ENCODE results near the gene PSD.

Gene PSD

DNA sequence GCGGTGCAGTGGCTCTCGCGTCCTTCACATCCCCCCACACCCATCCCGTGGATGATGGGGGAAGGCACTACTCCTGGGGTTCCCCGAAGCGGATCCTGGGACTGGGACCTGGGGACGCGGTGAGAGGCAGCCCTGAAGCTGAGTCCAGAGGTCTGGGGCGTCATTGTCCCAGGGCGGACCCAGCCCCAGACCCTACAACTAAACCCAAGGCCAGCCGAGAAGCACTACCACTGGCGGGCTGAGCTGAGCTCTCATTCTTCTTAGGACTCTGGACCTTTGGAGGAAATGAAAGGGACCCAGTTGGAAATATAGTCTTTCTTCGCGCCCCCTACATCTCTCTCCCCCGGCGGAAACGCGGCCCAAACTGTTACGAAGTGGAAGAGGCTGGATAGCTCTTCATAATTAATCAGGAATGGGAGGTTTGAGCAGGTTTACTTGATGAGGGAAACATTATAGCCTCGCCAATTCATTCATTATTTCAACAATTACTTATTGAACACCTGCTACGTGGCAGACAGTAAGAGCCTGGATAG lies 1.7 kb upstream of the PSD start (continued):
- no peak for TF ChIP-seq SCRT1 (tag by site-specific recombination; IDR thresholded peaks at IDR 0.05; ENCODE audit: borderline replicate concordance)
- no peak for TF ChIP-seq ZNF623 (tag by site-specific recombination; IDR thresholded peaks at IDR 0.05)
- TF ChIP-seq, protein P1, sequence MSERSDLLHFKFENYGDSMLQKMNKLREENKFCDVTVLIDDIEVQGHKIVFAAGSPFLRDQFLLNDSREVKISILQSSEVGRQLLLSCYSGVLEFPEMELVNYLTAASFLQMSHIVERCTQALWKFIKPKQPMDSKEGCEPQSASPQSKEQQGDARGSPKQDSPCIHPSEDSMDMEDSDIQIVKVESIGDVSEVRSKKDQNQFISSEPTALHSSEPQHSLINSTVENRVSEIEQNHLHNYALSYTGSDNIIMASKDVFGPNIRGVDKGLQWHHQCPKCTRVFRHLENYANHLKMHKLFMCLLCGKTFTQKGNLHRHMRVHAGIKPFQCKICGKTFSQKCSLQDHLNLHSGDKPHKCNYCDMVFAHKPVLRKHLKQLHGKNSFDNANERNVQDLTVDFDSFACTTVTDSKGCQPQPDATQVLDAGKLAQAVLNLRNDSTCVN (tag by site-specific recombination; optimal IDR thresholded peaks at IDR 0.05) = no peak

DNA sequence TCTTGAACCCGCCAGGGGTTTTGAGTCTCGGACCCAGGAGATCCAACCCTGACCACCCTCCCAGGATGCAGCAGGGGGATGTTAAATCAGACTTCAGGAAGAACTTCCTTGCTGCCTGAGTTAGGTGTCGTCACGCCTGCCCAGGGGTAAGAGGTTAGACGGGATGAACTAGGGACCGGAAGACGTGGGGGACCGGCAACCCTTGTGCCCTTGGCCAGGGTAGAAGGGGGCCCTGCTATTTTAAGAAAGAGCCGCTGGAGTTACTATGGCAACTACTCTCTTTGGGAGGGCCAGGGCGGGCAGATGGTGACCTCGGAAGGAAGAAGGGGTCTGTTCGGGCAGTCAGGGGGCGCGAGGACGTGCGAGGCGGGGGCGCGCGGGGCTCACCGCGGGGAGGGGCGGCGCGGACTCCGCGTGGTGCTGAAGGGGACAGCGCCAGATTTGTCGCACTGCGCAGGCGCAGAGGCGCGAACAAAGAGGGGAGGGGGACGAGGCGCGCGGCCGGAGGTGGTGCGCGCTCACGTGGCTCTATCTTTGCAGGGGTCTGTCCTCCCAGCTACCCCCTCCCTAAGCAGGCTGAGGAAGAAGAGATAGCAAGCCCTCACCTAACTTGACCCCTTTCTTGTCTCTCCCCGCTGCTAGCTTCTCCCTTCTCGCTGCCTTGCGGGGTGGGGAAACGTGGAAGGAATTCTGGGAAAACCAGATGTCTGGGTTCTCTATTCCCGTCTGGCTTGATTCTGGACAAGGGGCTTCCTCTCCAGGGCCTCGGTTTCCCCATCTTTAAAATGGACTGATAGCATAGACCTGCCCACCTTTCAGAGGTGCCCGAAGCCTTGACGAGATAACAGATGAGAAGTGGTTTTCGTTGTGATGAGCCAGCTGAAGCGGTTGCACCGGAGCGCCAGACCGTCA lies 940 bp upstream of the PSD start:
- CTCF ChIA-PET = interaction anchor here (0.6 to 5.6 kb wide), 10 partner anchors 11 to 189 kb away, joined by 3 to 57 read pairs (median 6); partner anchors contain the start of genes CUEDC2 and NFKB2
- Histone ChIP-seq H3K36me3 (ENCODE audit: control insufficient read depth in 2 of 2, insufficient read depth in 1 of 2, low read length in 2 of 2) (peaks cover 0 to 22% of the 10 kb centered on the region in 2 experiments; a peak in 1 of 3 replicates), H3K9me3 (ENCODE audit: control insufficient read depth, insufficient read depth, low read depth, low read length) (no peaks in the 10 kb centered on the region), H3K27ac (ENCODE audit: extremely low read depth, low read depth, low read length) (no peak overlapping the region), H3K4me3 (ENCODE audit: low read depth, low read length) (peak overlapping the region; percentile 80), H3K4me1 (ENCODE audit: control insufficient read depth, insufficient read depth, low read length) (peaks cover 9% of the 10 kb centered on the region)
- POLR2A ChIA-PET = interaction anchor here (0.6 to 5.2 kb wide), 7 partner anchors 12 to 295 kb away, joined by 3 to 42 read pairs (median 8); partner anchors contain the start of genes C10orf95 and CUEDC2
- TF ChIP-seq, protein P2, sequence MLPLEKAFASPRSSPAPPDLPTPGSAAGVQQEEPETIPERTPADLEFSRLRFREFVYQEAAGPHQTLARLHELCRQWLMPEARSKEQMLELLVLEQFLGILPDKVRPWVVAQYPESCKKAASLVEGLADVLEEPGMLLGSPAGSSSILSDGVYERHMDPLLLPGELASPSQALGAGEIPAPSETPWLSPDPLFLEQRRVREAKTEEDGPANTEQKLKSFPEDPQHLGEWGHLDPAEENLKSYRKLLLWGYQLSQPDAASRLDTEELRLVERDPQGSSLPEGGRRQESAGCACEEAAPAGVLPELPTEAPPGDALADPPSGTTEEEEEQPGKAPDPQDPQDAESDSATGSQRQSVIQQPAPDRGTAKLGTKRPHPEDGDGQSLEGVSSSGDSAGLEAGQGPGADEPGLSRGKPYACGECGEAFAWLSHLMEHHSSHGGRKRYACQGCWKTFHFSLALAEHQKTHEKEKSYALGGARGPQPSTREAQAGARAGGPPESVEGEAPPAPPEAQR (tag by site-specific recombination; IDR thresholded peaks at IDR 0.05) = no peak
- TF ChIP-seq KLF8 (tag by site-specific recombination; IDR thresholded peaks at IDR 0.05) (peak; percentile 58), IKZF3 (tag by site-specific recombination; IDR thresholded peaks at IDR 0.05) (peak; percentile 88), SP7 (tag by site-specific recombination; IDR thresholded peaks at IDR 0.05) (peak; percentile 47; the same call in 1 of the 2 replicates), ZNF76 (tag by site-specific recombination; IDR thresholded peaks at IDR 0.05; ENCODE audit: borderline replicate concordance, low read depth) (peak; percentile 92), ZNF501 (tag by site-specific recombination; IDR thresholded peaks at IDR 0.05) (0 out of 2 replicates have a peak, but pooled peaks have one; percentile 42), ZNF626 (tag by site-specific recombination; IDR thresholded peaks at IDR 0.05) (no peak), ZNF629 (tag by site-specific recombination; IDR thresholded peaks at IDR 0.05) (no peak; the same call in 1 of the 2 replicates), ZNF549 (tag by site-specific recombination; IDR thresholded peaks at IDR 0.05) (no peak), ZNF747 (tag by site-specific recombination; IDR thresholded peaks at IDR 0.05) (no peak), ZIC2 (tag by site-specific recombination; IDR thresholded peaks at IDR 0.05) (peak; percentile 35; the same call in 1 of the 2 replicates), KLF9 (tag by site-specific recombination; IDR thresholded peaks at IDR 0.05; ENCODE audit: low read depth) (peak; percentile 17; the same call in 1 of the 2 replicates), GLIS1 (tag by site-specific recombination; IDR thresholded peaks at IDR 0.05) (peak; percentile 87), ZNF785 (tag by site-specific recombination; IDR thresholded peaks at IDR 0.05) (no peak), FEZF1 (tag by site-specific recombination; IDR thresholded peaks at IDR 0.05) (no peak)
- TF ChIP-seq, protein P3, sequence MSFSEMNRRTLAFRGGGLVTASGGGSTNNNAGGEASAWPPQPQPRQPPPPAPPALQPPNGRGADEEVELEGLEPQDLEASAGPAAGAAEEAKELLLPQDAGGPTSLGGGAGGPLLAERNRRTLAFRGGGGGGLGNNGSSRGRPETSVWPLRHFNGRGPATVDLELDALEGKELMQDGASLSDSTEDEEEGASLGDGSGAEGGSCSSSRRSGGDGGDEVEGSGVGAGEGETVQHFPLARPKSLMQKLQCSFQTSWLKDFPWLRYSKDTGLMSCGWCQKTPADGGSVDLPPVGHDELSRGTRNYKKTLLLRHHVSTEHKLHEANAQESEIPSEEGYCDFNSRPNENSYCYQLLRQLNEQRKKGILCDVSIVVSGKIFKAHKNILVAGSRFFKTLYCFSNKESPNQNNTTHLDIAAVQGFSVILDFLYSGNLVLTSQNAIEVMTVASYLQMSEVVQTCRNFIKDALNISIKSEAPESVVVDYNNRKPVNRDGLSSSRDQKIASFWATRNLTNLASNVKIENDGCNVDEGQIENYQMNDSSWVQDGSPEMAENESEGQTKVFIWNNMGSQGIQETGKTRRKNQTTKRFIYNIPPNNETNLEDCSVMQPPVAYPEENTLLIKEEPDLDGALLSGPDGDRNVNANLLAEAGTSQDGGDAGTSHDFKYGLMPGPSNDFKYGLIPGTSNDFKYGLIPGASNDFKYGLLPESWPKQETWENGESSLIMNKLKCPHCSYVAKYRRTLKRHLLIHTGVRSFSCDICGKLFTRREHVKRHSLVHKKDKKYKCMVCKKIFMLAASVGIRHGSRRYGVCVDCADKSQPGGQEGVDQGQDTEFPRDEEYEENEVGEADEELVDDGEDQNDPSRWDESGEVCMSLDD (tag by site-specific recombination; IDR thresholded peaks at IDR 0.05) = peak; percentile 48
- TF ChIP-seq, protein P4, sequence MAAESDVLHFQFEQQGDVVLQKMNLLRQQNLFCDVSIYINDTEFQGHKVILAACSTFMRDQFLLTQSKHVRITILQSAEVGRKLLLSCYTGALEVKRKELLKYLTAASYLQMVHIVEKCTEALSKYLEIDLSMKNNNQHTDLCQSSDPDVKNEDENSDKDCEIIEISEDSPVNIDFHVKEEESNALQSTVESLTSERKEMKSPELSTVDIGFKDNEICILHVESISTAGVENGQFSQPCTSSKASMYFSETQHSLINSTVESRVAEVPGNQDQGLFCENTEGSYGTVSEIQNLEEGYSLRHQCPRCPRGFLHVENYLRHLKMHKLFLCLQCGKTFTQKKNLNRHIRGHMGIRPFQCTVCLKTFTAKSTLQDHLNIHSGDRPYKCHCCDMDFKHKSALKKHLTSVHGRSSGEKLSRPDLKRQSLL (tag by site-specific recombination; IDR thresholded peaks at IDR 0.05) = no peak
- TF ChIP-seq, protein P5, sequence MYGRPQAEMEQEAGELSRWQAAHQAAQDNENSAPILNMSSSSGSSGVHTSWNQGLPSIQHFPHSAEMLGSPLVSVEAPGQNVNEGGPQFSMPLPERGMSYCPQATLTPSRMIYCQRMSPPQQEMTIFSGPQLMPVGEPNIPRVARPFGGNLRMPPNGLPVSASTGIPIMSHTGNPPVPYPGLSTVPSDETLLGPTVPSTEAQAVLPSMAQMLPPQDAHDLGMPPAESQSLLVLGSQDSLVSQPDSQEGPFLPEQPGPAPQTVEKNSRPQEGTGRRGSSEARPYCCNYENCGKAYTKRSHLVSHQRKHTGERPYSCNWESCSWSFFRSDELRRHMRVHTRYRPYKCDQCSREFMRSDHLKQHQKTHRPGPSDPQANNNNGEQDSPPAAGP (tag by site-specific recombination; IDR thresholded peaks at IDR 0.05) = peak; percentile 11; the same call in 1 of the 2 replicates
- TF ChIP-seq, protein P6, sequence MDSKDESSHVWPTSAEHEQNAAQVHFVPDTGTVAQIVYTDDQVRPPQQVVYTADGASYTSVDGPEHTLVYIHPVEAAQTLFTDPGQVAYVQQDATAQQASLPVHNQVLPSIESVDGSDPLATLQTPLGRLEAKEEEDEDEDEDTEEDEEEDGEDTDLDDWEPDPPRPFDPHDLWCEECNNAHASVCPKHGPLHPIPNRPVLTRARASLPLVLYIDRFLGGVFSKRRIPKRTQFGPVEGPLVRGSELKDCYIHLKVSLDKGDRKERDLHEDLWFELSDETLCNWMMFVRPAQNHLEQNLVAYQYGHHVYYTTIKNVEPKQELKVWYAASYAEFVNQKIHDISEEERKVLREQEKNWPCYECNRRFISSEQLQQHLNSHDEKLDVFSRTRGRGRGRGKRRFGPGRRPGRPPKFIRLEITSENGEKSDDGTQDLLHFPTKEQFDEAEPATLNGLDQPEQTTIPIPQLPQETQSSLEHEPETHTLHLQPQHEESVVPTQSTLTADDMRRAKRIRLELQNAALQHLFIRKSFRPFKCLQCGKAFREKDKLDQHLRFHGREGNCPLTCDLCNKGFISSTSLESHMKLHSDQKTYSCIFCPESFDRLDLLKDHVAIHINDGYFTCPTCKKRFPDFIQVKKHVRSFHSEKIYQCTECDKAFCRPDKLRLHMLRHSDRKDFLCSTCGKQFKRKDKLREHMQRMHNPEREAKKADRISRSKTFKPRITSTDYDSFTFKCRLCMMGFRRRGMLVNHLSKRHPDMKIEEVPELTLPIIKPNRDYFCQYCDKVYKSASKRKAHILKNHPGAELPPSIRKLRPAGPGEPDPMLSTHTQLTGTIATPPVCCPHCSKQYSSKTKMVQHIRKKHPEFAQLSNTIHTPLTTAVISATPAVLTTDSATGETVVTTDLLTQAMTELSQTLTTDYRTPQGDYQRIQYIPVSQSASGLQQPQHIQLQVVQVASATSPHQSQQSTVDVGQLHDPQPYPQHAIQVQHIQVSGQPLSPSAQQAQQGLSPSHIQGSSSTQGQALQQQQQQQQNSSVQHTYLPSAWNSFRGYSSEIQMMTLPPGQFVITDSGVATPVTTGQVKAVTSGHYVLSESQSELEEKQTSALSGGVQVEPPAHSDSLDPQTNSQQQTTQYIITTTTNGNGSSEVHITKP (tag by site-specific recombination; IDR thresholded peaks at IDR 0.05) = peak; percentile 59

All from HEK293 (cell line).